Uterus (tissue), 2 donors: ENCODE data around the gene PDZD4.

Experiments
- CTCF ChIP-seq, 4 experiments: fragments of 200-600 bp in 2 of 4; fragments of 450-650 bp in 2 of 4; sonication (generic) in 2 of 4; IDR thresholded peaks; one replicate each; pipeline ENCODE4 v1.5.1; 2016 to 2019; ENCODE audit warnings: antibody characterized with exemption in 4 of 4, mild to moderate bottlenecking in 2 of 4, moderate library complexity in 1 of 4
- POLR2A ChIP-seq, 2 donors: fragments of 450-650 bp; IDR thresholded peaks; one replicate each; pipeline ENCODE4 v1.6.1; 2016; ENCODE audit warnings: antibody characterized with exemption in 2 of 2, mild to moderate bottlenecking in 1 of 2, moderate library complexity in 1 of 2

GRCh38 chrX:153786669-153787068, 43.7 kb downstream of the PDZD4 start:
- TF ChIP-seq CTCF (IDR thresholded peaks at IDR 0.05) (no peak), POLR2A (IDR thresholded peaks at IDR 0.05) (no peak)
